ENCODE results near the gene TMEM150B.

The TMEM150B gene

GRCh38 chr19:55352040-55352439 lies 26.9 kb upstream of the TMEM150B start:
- Histone ChIP-seq H3K9me2 (replicated peaks; ENCODE audit: control insufficient read depth, low read length) (no peaks in the 10 kb centered on the region), H3F3A (ENCODE audit: control insufficient read depth, insufficient read depth) (no peaks in the 10 kb centered on the region), H3K27me3 (ENCODE audit: control insufficient read depth, low read length) (peaks cover 43% of the 10 kb centered on the region), H3K4me1 (ENCODE audit: control insufficient read depth, low read length) (peaks cover 11% of the 10 kb centered on the region), H3K79me2 (ENCODE audit: control insufficient read depth, low read length) (no peaks in the 10 kb centered on the region), H4K20me1 (ENCODE audit: control insufficient read depth, insufficient read depth, low read depth, low read length) (no peaks in the 10 kb centered on the region), H3K4me2 (ENCODE audit: low read length) (no peak overlapping the region), H3K4me3 (ENCODE audit: low read length) (no peak overlapping the region), H3K36me3 (ENCODE audit: control insufficient read depth, low read length) (no peaks in the 10 kb centered on the region), H3K27ac (ENCODE audit: low read depth, low read length) (no peak overlapping the region), H3K9me3 (ENCODE audit: control insufficient read depth, insufficient read depth, low read length) (no peaks in the 10 kb centered on the region)
- no peak for TF ChIP-seq CTCF (IDR thresholded peaks at IDR 0.05; ENCODE audit: low read depth, low read length, poor library complexity, severe bottlenecking)
- no peak for TF ChIP-seq EZH2phosphoT487 (IDR thresholded peaks at IDR 0.05; ENCODE audit: borderline replicate concordance, low read length)

- H3K27ac ChIP-seq (ENCODE audit: low read depth, low read length) = no peak overlapping the region
- peaks cover 11% of the 10 kb centered on the region for H3K4me1 ChIP-seq (ENCODE audit: control insufficient read depth, low read length)
These were observed 25.6 kb upstream of the TMEM150B start for GRCh38 chr19:55350620-55351315.

GRCh38 chr19:55348317-55349034 lies 23.3 kb upstream of the TMEM150B start:
- peaks cover 2% of the 10 kb centered on the region for H3K4me1 ChIP-seq (ENCODE audit: control insufficient read depth, low read length)
- no peak overlapping the region for H3K4me3 ChIP-seq (ENCODE audit: low read length)
- H4K20me1 ChIP-seq (ENCODE audit: control insufficient read depth, insufficient read depth, low read depth, low read length) = no peaks in the 10 kb centered on the region
- no peaks in the 10 kb centered on the region for H3K36me3 ChIP-seq (ENCODE audit: control insufficient read depth, low read length)
- no peak overlapping the region for H3K4me2 ChIP-seq (ENCODE audit: low read length)
- H3K9me2 ChIP-seq (replicated peaks; ENCODE audit: control insufficient read depth, low read length) = no peaks in the 10 kb centered on the region
- H3K9me3 ChIP-seq (ENCODE audit: control insufficient read depth, insufficient read depth, low read length) = no peaks in the 10 kb centered on the region
- TF ChIP-seq EZH2phosphoT487 (IDR thresholded peaks at IDR 0.05; ENCODE audit: borderline replicate concordance, low read length) (no peak), CTCF (IDR thresholded peaks at IDR 0.05; ENCODE audit: low read depth, low read length, poor library complexity, severe bottlenecking) (no peak)
- no peaks in the 10 kb centered on the region for H3K79me2 ChIP-seq (ENCODE audit: control insufficient read depth, low read length)
- H3F3A ChIP-seq (ENCODE audit: control insufficient read depth, insufficient read depth) = no peaks in the 10 kb centered on the region
- H3K27ac ChIP-seq (ENCODE audit: low read depth, low read length) = no peak overlapping the region
- peaks cover 19% of the 10 kb centered on the region for H3K27me3 ChIP-seq (ENCODE audit: control insufficient read depth, low read length)

More at GRCh38 chr19:55350620-55351315, 25.6 kb upstream of the TMEM150B start:
- Histone ChIP-seq H3K36me3 (ENCODE audit: control insufficient read depth, low read length) (no peaks in the 10 kb centered on the region), H3K79me2 (ENCODE audit: control insufficient read depth, low read length) (no peaks in the 10 kb centered on the region), H3K9me2 (replicated peaks; ENCODE audit: control insufficient read depth, low read length) (no peaks in the 10 kb centered on the region), H3K4me3 (ENCODE audit: low read length) (no peak overlapping the region), H3K27me3 (ENCODE audit: control insufficient read depth, low read length) (peaks cover 35% of the 10 kb centered on the region), H3K9me3 (ENCODE audit: control insufficient read depth, insufficient read depth, low read length) (no peaks in the 10 kb centered on the region), H4K20me1 (ENCODE audit: control insufficient read depth, insufficient read depth, low read depth, low read length) (no peaks in the 10 kb centered on the region), H3K4me2 (ENCODE audit: low read length) (no peak overlapping the region), H3F3A (ENCODE audit: control insufficient read depth, insufficient read depth) (no peaks in the 10 kb centered on the region)
- TF ChIP-seq CTCF (IDR thresholded peaks at IDR 0.05; ENCODE audit: low read depth, low read length, poor library complexity, severe bottlenecking) (no peak), EZH2phosphoT487 (IDR thresholded peaks at IDR 0.05; ENCODE audit: borderline replicate concordance, low read length) (no peak)

All from DOHH2 (cell line).